K562 (cell line): Measurements from ENCODE around the gene ADAM19. TPM values are rescaled to one million over a fixed set of nuclear protein-coding genes. Genes with fewer than 3 reads are reported as not detected.
A peak's percentile ranks its signal among the peaks of the same experiment; 100 is the strongest.

Source experiments
- ATF7 ChIP-seq: fragments of 450-650 bp; IDR thresholded peaks from 2 replicates; pipeline ENCODE4 v1.7.1; 2014; ENCODE audit warnings: mild to moderate bottlenecking, moderate library complexity
- BMI1 ChIP-seq: fragments of 150-350 bp; IDR thresholded peaks from 2 replicates; pipeline ENCODE4 v1.6.1; 2014; ENCODE audit warnings: low read length
- CBFA2T3 ChIP-seq: fragments of 450-650 bp; IDR thresholded peaks from 2 replicates; pipeline ENCODE4 v1.6.1; 2017
- DEAF1 ChIP-seq: fragments of 450-650 bp; formaldehyde crosslinking; IDR thresholded peaks from 2 replicates; pipeline ENCODE4 v1.4.0; 2020; ENCODE audit warnings: mild to moderate bottlenecking, moderate library complexity
- GABPA ChIP-seq: fragments of 200-800 bp; sonication (Bioruptor generic); conservative IDR thresholded peaks from 2 replicates; pipeline ENCODE4 v1.6.1; 2016; ENCODE audit warnings: low read depth, missing genetic modification characterization, missing compliant biosample characterization
- HCFC1 ChIP-seq: IDR thresholded peaks from 2 replicates; pipeline ENCODE4 v1.6.1; 2012; ENCODE audit warnings: low read depth, low read length, improper control_type of control experiment
- RAD21 ChIP-seq, 2 experiments: fragments of 250-450 bp in 1 of 2; fragments of 450-650 bp in 1 of 2; sonication (Bioruptor Pico) in 1 of 2; formaldehyde crosslinking in 1 of 2; IDR thresholded peaks in 1 of 2; conservative IDR thresholded peaks in 1 of 2; 2 replicates each; pipeline versions ENCODE4 v1.4.0 to v1.8.0; 2020 to 2022; ENCODE audit warnings: mild to moderate bottlenecking in 2 of 2, moderate library complexity in 1 of 2
- SIRT6 ChIP-seq: IDR thresholded peaks from one replicate; pipeline ENCODE4 v1.6.1; 2012; ENCODE audit warnings: low read depth, mild to moderate bottlenecking, control low read depth, inconsistent platforms, low read length, moderate library complexity
- SMARCC2 ChIP-seq: fragments of 450-650 bp; IDR thresholded peaks from 2 replicates; pipeline ENCODE4 v1.6.1; 2017; ENCODE audit warnings: antibody characterized with exemption, moderate library complexity, mild to moderate bottlenecking, low read depth
- SMC3 ChIP-seq: conservative IDR thresholded peaks from 2 replicates; pipeline ENCODE4 v1.6.1; 2011; ENCODE audit warnings: low read depth, low read length, improper control_type of control experiment; ENCODE audit not compliant: insufficient read depth
- ZNF24 ChIP-seq: fragments of 450-650 bp; IDR thresholded peaks from 2 replicates; pipeline ENCODE4 v1.6.1; 2016
- polyA plus RNA-seq, 8 experiments: library from polyadenylated mRNA; depleted of rRNA in 4 of 8; stranded (reverse) in 5 of 8; unstranded in 3 of 8; fragments of >200 nt; fragmentation: Nextera tagmentation in 2 of 8; fragmentation: Illumina TruSeq in 1 of 8; extraction: Ambion mirVana in 2 of 8; extraction: Trizol in 1 of 8; gene quantifications; 2 replicates each; pipeline versions ENCODE4 v1.2.1 to v1.2.3, GENCODE V29; 2011 to 2014; ENCODE audit warnings: inconsistent platforms in 1 of 8, missing spikeins in 1 of 8
- total RNA-seq, 7 experiments: library from RNA; depleted of rRNA in 6 of 7; stranded (reverse); fragments of >200 nt in 6 of 7; fragmentation: Illumina TruSeq in 2 of 7; extraction: Trizol in 2 of 7; gene quantifications; 2 replicates each; pipeline versions ENCODE4 v1.2.1 to v1.2.3, GENCODE V29; 2011 to 2021; ENCODE audit warnings: low replicate concordance in 1 of 7
- TF ChIP-seq, protein P1 (sequence below): sonication (generic); formaldehyde crosslinking; IDR thresholded peaks from 2 replicates; pipeline ENCODE4 v1.8.0; 2022; ENCODE audit warnings: missing genetic modification reagents, mild to moderate bottlenecking, borderline replicate concordance
- TF ChIP-seq, protein P2 (sequence below): fragments of 250-450 bp; sonication (Bioruptor Pico); IDR thresholded peaks from 2 replicates; pipeline ENCODE4 v1.4.0; 2020; ENCODE audit warnings: mild to moderate bottlenecking
- TF ChIP-seq, protein P3 (sequence below), 3 experiments: IDR thresholded peaks in 2 of 3; conservative IDR thresholded peaks in 1 of 3; 2 replicates each; pipeline ENCODE4 v1.5.1; 2011 to 2012; ENCODE audit warnings: low read length in 3 of 3, mild to moderate bottlenecking in 3 of 3, control low read depth in 2 of 3, improper control_type of control experiment in 1 of 3, inconsistent platforms in 1 of 3, low read depth in 1 of 3, mixed read lengths in 1 of 3, moderate library complexity in 1 of 3; ENCODE audit not compliant: insufficient read depth in 2 of 3

Gene ADAM19
- total and polyA plus RNA-seq, 9 of the 15 experiments (the other 6 are each of a cell fraction or from before 2014, with no cell fraction given) = 0.11 to 1.1 (median 0.43) TPM

DNA sequence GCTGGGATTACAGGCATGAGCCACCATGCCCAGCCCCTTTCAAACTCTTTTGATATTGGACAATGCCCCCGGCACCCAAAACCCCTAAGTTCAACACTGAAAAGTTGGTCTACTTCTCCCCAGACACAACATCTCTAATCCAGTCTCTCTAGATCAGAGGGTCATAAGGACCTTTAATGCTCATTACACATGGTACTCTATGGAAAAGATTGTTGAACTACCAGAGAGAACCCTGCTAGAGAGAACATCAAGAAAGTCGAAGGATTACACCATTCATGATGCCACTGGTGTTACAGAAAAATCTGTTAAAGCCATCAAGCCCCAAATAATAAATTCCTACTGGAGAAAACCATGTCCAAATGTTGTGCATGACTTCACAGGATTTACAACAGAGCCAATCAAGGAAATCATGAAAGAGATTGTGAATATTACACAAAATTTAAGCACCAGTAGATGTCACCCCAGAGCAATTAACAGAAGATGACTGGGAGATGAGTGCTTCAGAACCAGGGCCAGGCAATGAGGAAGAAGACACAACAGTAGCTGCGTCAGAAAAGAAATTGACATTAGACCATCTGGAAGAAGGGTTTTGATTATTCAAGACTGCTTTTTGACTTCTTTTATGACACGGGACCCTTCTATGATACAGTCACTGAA lies 143.9 kb downstream of the ADAM19 start (continued):
- no peak for TF ChIP-seq HCFC1
- no peak for TF ChIP-seq SMARCC2
- 0 out of 2 replicates have a peak, but pooled peaks have one; percentile 24 for TF ChIP-seq DEAF1 (CRISPR knock-in tag)
- TF ChIP-seq GABPA (tag) = no peak
- peak; percentile 75 to 77 for TF ChIP-seq RAD21 (CRISPR knock-in tag; conservative IDR thresholded peaks at IDR 0.05 in 1 of 2, IDR thresholded peaks at IDR 0.05 in 1 of 2)
- TF ChIP-seq, protein P1, sequence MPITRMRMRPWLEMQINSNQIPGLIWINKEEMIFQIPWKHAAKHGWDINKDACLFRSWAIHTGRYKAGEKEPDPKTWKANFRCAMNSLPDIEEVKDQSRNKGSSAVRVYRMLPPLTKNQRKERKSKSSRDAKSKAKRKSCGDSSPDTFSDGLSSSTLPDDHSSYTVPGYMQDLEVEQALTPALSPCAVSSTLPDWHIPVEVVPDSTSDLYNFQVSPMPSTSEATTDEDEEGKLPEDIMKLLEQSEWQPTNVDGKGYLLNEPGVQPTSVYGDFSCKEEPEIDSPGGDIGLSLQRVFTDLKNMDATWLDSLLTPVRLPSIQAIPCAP (CRISPR knock-in tag) = no peak
- TF ChIP-seq, protein P2, sequence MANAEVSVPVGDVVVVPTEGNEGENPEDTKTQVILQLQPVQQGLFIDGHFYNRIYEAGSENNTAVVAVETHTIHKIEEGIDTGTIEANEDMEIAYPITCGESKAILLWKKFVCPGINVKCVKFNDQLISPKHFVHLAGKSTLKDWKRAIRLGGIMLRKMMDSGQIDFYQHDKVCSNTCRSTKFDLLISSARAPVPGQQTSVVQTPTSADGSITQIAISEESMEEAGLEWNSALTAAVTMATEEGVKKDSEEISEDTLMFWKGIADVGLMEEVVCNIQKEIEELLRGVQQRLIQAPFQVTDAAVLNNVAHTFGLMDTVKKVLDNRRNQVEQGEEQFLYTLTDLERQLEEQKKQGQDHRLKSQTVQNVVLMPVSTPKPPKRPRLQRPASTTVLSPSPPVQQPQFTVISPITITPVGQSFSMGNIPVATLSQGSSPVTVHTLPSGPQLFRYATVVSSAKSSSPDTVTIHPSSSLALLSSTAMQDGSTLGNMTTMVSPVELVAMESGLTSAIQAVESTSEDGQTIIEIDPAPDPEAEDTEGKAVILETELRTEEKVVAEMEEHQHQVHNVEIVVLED (CRISPR knock-in tag) = no peak
- TF ChIP-seq SIRT6 = no peak
- no peak for TF ChIP-seq ZNF24
- no peak for TF ChIP-seq ATF7
- no peak for TF ChIP-seq BMI1
- TF ChIP-seq, protein P3, sequence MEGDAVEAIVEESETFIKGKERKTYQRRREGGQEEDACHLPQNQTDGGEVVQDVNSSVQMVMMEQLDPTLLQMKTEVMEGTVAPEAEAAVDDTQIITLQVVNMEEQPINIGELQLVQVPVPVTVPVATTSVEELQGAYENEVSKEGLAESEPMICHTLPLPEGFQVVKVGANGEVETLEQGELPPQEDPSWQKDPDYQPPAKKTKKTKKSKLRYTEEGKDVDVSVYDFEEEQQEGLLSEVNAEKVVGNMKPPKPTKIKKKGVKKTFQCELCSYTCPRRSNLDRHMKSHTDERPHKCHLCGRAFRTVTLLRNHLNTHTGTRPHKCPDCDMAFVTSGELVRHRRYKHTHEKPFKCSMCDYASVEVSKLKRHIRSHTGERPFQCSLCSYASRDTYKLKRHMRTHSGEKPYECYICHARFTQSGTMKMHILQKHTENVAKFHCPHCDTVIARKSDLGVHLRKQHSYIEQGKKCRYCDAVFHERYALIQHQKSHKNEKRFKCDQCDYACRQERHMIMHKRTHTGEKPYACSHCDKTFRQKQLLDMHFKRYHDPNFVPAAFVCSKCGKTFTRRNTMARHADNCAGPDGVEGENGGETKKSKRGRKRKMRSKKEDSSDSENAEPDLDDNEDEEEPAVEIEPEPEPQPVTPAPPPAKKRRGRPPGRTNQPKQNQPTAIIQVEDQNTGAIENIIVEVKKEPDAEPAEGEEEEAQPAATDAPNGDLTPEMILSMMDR (IDR thresholded peaks at IDR 0.05 in 2 of 3, conservative IDR thresholded peaks at IDR 0.05 in 1 of 3; ENCODE audit: insufficient read depth in 2 of 3, low read depth in 1 of 3, low read length in 3 of 3) = peak; percentile 54 to 63 (median 55)
- TF ChIP-seq CBFA2T3 = no peak
- TF ChIP-seq SMC3 = peak; percentile 47; the same call in 1 of the 2 replicates
